IMR-90 (cell line): ENCODE results near the gene ELMO1. TPM values are rescaled to one million over a fixed set of nuclear protein-coding genes. Genes with fewer than 3 reads are reported as not detected.

Experiments used
- ATAC-seq: fragments of 200-7000 bp; cut with Tn5 transposase; 2 replicates; pipeline ENCODE4 v1.9.1; 2020; ENCODE audit warnings: low read depth, mild to moderate bottlenecking, moderate library complexity
- BruUV-seq: library from RNA; stranded (reverse); fragments of 400-500 nt; replicated peaks from 2 replicates; lab custom pipeline; 2021; lab: Mats Ljungman, UMichigan
- CTCF ChIA-PET: fragments of 300-600 bp; formaldehyde crosslinking; extraction: SDS; loops from one replicate; lab custom pipeline; 2021; ENCODE audit warnings: antibody characterized with exemption; lab: Yijun Ruan, JAX
- POLR2A ChIA-PET: fragments of 300-600 bp; sonication (Branson Sonifier 250); formaldehyde crosslinking; loops from one replicate; lab custom pipeline; 2022; ENCODE audit warnings: antibody characterized with exemption; ENCODE audit not compliant: unreplicated experiment; lab: Charles Lee
- DNase-seq: peaks from one replicate; pipeline ENCODE4 v3.0.0; 2013
- H2AFZ ChIP-seq: replicated peaks from 2 replicates; pipeline ENCODE3; 2013; ENCODE audit warnings: low read length, mild to moderate bottlenecking; ENCODE audit not compliant: poor library complexity
- H2AK5ac ChIP-seq: 2 replicates; pipeline ENCODE4 v1.6.1; 2013; ENCODE audit warnings: low read depth, low read length, inconsistent platforms
- H2AK9ac ChIP-seq: replicated peaks from 2 replicates; pipeline ENCODE3; 2013; ENCODE audit warnings: mild to moderate bottlenecking, low read depth, low read length, moderate library complexity; ENCODE audit not compliant: poor library complexity
- H2BK120ac ChIP-seq: 2 replicates; pipeline ENCODE4 v1.6.1; 2013; ENCODE audit warnings: low read depth, low read length, inconsistent platforms
- H2BK15ac ChIP-seq: 3 replicates; pipeline ENCODE4 v1.6.1; 2013; ENCODE audit warnings: low read depth, low read length, inconsistent platforms
- H2BK20ac ChIP-seq: 2 replicates; pipeline ENCODE4 v1.6.1; 2013; ENCODE audit warnings: low read depth, mild to moderate bottlenecking, inconsistent platforms, low read length, moderate library complexity
- H2BK5ac ChIP-seq: 2 replicates; pipeline ENCODE4 v1.6.1; 2013; ENCODE audit warnings: mild to moderate bottlenecking, low read depth, low read length, inconsistent platforms; ENCODE audit not compliant: poor library complexity, severe bottlenecking
- H3K14ac ChIP-seq: replicated peaks from 2 replicates; pipeline ENCODE4 v1.6.1; 2013; ENCODE audit warnings: low read depth, low read length, inconsistent platforms
- H3K18ac ChIP-seq: 2 replicates; pipeline ENCODE4 v1.6.1; 2013; ENCODE audit warnings: low read depth, low read length, control low read depth
- H3K23ac ChIP-seq: 2 replicates; pipeline ENCODE4 v1.6.1; 2013; ENCODE audit warnings: low read depth, low read length, inconsistent platforms
- H3K27ac ChIP-seq: 2 replicates; pipeline ENCODE4 v1.5.1; 2013; ENCODE audit warnings: mild to moderate bottlenecking, control low read depth, low read length; ENCODE audit not compliant: insufficient read depth
- H3K27me3 ChIP-seq: 2 replicates; pipeline ENCODE4 v1.6.1; 2013; ENCODE audit warnings: low read length; ENCODE audit not compliant: control insufficient read depth, insufficient read depth
- H3K36me3 ChIP-seq: 2 replicates; pipeline ENCODE4 v1.6.1; 2013; ENCODE audit warnings: low read length, mixed read lengths; ENCODE audit not compliant: control insufficient read depth, insufficient read depth
- H3K4ac ChIP-seq: 2 replicates; pipeline ENCODE4 v1.6.1; 2013; ENCODE audit warnings: low read depth, low read length, inconsistent platforms
- H3K4me1 ChIP-seq: 2 replicates; pipeline ENCODE4 v1.6.1; 2013; ENCODE audit warnings: low read length, mixed read lengths; ENCODE audit not compliant: control insufficient read depth, insufficient read depth
- H3K4me2 ChIP-seq: 2 replicates; pipeline ENCODE4 v1.6.1; 2013; ENCODE audit warnings: low read depth, mild to moderate bottlenecking, control low read depth, low read length, moderate library complexity
- H3K4me3 ChIP-seq: 2 replicates; pipeline ENCODE4 v1.5.1; 2013; ENCODE audit warnings: low read depth, mild to moderate bottlenecking, control low read depth, low read length, moderate library complexity; ENCODE audit not compliant: insufficient read depth
- H3K56ac ChIP-seq: 2 replicates; pipeline ENCODE4 v1.6.1; 2013; ENCODE audit warnings: low read length, inconsistent platforms; ENCODE audit not compliant: insufficient read depth; ENCODE audit errors: extremely low read depth
- H3K79me1 ChIP-seq, 2 experiments: 2 replicates each; pipeline ENCODE4 v1.6.1; 2013; ENCODE audit warnings: low read length in 2 of 2, inconsistent platforms in 1 of 2, low read depth in 1 of 2
- H3K9ac ChIP-seq: 2 replicates; pipeline ENCODE4 v1.6.1; 2013; ENCODE audit warnings: low read depth, low read length, control low read depth
- H3K9me1 ChIP-seq: 2 replicates; pipeline ENCODE4 v1.6.1; 2013; ENCODE audit warnings: low read length, inconsistent platforms; ENCODE audit not compliant: insufficient read depth
- H3K9me3 ChIP-seq: 2 replicates; pipeline ENCODE4 v1.6.1; 2013; ENCODE audit warnings: low read length; ENCODE audit not compliant: control insufficient read depth, insufficient read depth
- H4K20me1 ChIP-seq: 2 replicates; pipeline ENCODE4 v1.6.1; 2013; ENCODE audit warnings: low read length, inconsistent platforms; ENCODE audit not compliant: insufficient read depth
- H4K5ac ChIP-seq: 2 replicates; pipeline ENCODE4 v1.6.1; 2013; ENCODE audit warnings: mild to moderate bottlenecking, low read depth, low read length, control low read depth
- H4K8ac ChIP-seq, 2 experiments: 2 replicates each; pipeline ENCODE4 v1.6.1; 2013; ENCODE audit warnings: low read depth in 2 of 2, low read length in 2 of 2, control low read depth in 1 of 2, inconsistent platforms in 1 of 2
- H4K91ac ChIP-seq: 2 replicates; pipeline ENCODE4 v1.6.1; 2013; ENCODE audit warnings: low read depth, low read length, inconsistent platforms; ENCODE audit not compliant: insufficient read depth
- BHLHE40 ChIP-seq: fragments of 150-350 bp; IDR thresholded peaks from 2 replicates; pipeline ENCODE4 v1.6.1; 2016; ENCODE audit warnings: mild to moderate bottlenecking, low read depth, low read length
- CEBPB ChIP-seq: IDR thresholded peaks from 2 replicates; pipeline ENCODE4 v1.6.1; 2012; ENCODE audit warnings: low read depth, low read length, improper control_type of control experiment
- CHD1 ChIP-seq: IDR thresholded peaks from 2 replicates; pipeline ENCODE4 v1.6.1; 2012; ENCODE audit warnings: low read depth, low read length, improper control_type of control experiment
- CTCF ChIP-seq: conservative IDR thresholded peaks from 2 replicates; pipeline ENCODE4 v1.5.1; 2012; ENCODE audit warnings: mild to moderate bottlenecking, low read depth, low read length, improper control_type of control experiment
- FOS ChIP-seq: fragments of 150-350 bp; IDR thresholded peaks from 2 replicates; pipeline ENCODE4 v1.6.1; 2016; ENCODE audit warnings: low read depth, low read length
- MAFK ChIP-seq: IDR thresholded peaks from 2 replicates; pipeline ENCODE4 v1.6.1; 2012; ENCODE audit warnings: low read depth, low read length, improper control_type of control experiment
- MAZ ChIP-seq: IDR thresholded peaks from 2 replicates; pipeline ENCODE4 v1.6.1; 2012; ENCODE audit warnings: low read depth, mild to moderate bottlenecking, low read length, improper control_type of control experiment, moderate library complexity, borderline replicate concordance
- MXI1 ChIP-seq: IDR thresholded peaks from 2 replicates; pipeline ENCODE4 v1.6.1; 2012; ENCODE audit warnings: low read depth, mild to moderate bottlenecking, low read length, moderate library complexity, borderline replicate concordance
- NFE2L2 ChIP-seq: fragments of 150-350 bp; IDR thresholded peaks from 2 replicates; pipeline ENCODE4 v1.6.1; 2016; ENCODE audit warnings: low read depth, mild to moderate bottlenecking, low read length
- RAD21 ChIP-seq: IDR thresholded peaks from 2 replicates; pipeline ENCODE4 v1.6.1; 2012; ENCODE audit warnings: low read length, improper control_type of control experiment
- RCOR1 ChIP-seq: IDR thresholded peaks from 2 replicates; pipeline ENCODE4 v1.6.1; 2012; ENCODE audit warnings: mild to moderate bottlenecking, low read length, improper control_type of control experiment; ENCODE audit not compliant: insufficient replicate concordance
- SMC3 ChIP-seq: fragments of 150-350 bp; IDR thresholded peaks from 2 replicates; pipeline ENCODE4 v1.6.1; 2016; ENCODE audit warnings: low read depth, mild to moderate bottlenecking, antibody characterized with exemption, low read length, moderate library complexity
- WGBS, 2 experiments: methylation state at CpG; one replicate each; pipeline versions ENCODE4 v1.1.5 to v1.1.7; 2013; ENCODE audit warnings: missing lambda C conversion rate in 2 of 2; ENCODE audit not compliant: insufficient read length in 1 of 2; ENCODE audit errors: extremely low coverage in 2 of 2; 5-methylcytosine and 5-hydroxymethylcytosine counted together
- dilution Hi-C: fragments of 300-500 bp; cut with HindIII; formaldehyde crosslinking; loops from one replicate; pipeline ENCODE4 v1.14.3; 2018; ENCODE audit warnings: low sequenced_read_pairs; ENCODE audit not compliant: unreplicated experiment
- in situ Hi-C: fragments of 300-500 bp; cut with MboI; formaldehyde crosslinking; loops from 3 replicates; pipeline ENCODE4 v1.14.3; 2019; ENCODE audit warnings: low sequenced_read_pairs, inconsistent platforms, mixed read lengths
- intact Hi-C: fragments of 100-400 bp; cut with micrococcal nuclease; formaldehyde crosslinking; loops from 2 replicates; pipeline ENCODE4 v1.10.0; 2022
- polyA plus RNA-seq, 3 experiments: library from polyadenylated mRNA; depleted of rRNA; stranded (reverse); fragments of >200 nt; gene quantifications; 2 replicates each; pipeline ENCODE4 v1.2.3, GENCODE V29; 2012; ENCODE audit warnings: low replicate concordance in 1 of 3
- total RNA-seq: library from RNA; depleted of rRNA; stranded (reverse); fragments of >200 nt; gene quantifications from 2 replicates; pipeline ENCODE4 v1.2.3, GENCODE V29; 2012
- TF ChIP-seq, protein P1 (sequence below): fragments of 150-350 bp; IDR thresholded peaks from 2 replicates; pipeline ENCODE4 v1.6.1; 2016; ENCODE audit warnings: low read depth, mild to moderate bottlenecking, low read length, moderate library complexity, borderline replicate concordance
- TF ChIP-seq, protein P2 (sequence below): fragments of 150-350 bp; IDR thresholded peaks from 2 replicates; pipeline ENCODE4 v1.6.1; 2017; ENCODE audit warnings: mild to moderate bottlenecking, antibody characterized with exemption, low read length, low read depth

ELMO1 gene
- total and polyA plus RNA-seq, 2 of the 4 experiments (the other 2 are of a cell fraction): 0.03 TPM; not detected in 1

DNA sequence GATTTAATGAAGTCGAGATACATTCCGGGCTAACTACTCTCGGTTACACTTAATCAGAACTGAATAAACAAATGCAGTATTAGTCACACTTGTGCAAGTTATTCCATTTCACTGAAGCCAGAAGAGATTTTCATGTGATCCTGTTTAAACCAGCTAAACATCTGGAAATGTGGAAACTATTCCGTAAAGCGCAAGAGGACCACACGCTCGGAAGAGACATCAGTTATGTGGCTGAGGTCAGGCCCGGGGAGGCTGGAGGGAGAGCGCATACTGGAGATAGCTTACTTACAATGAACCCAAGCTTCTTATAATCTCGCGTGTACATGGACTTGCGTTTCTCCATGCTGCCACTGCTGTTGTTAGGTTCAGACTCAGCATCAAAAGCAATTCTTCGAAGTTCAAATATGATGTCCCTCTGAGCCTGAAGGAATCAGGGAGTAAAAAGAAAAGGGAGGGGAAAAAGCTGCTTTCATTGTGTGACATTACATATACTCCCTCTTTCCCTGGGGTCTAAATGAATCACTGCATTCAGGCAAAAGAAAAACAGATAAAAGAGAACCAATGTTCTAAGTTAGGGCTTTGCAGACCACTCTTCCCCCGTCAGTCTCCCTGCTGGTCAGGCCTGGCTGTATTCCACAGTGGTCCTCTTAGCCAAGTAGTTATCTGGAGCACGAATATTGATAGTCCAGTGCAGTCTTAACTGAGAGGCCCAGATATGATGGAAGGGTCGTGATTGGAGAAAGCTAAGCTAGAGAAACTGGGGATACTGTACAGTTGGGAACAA is 237.4 kb downstream of the ELMO1 start:
- no peak overlapping the region for H3K14ac ChIP-seq
- H2BK120ac ChIP-seq: no peak overlapping the region
- H3K4me2 ChIP-seq: peak overlapping the region; percentile 4
- H3K4me1 ChIP-seq: peaks cover 2% of the 10 kb centered on the region; the same call in 1 of the 2 replicates
- H3K36me3 ChIP-seq: no peaks in the 10 kb centered on the region
- no peaks in the 10 kb centered on the region for H3K9me3 ChIP-seq
- H3K79me1 ChIP-seq: no peaks in the 10 kb centered on the region
- no peak overlapping the region for H4K8ac ChIP-seq
- H2AK9ac ChIP-seq: no peak overlapping the region
- no peaks in the 10 kb centered on the region for H4K20me1 ChIP-seq
- no peak overlapping the region for H4K91ac ChIP-seq
- BruUV-seq: no TSS peak
- H3K4ac ChIP-seq: no peak overlapping the region
- no peak overlapping the region for H2BK20ac ChIP-seq
- DNase-seq (peak; percentile 37), ATAC-seq (peak; percentile 80)
- H2BK5ac ChIP-seq: no peak overlapping the region
- no peak overlapping the region for H3K4me3 ChIP-seq
- dilution Hi-C loops: no loop called here
- no peak overlapping the region for H4K5ac ChIP-seq
- H2AFZ ChIP-seq: peak overlapping the region; percentile 75
- no peak overlapping the region for H3K9ac ChIP-seq
- H3K23ac ChIP-seq: no peak overlapping the region
- ChIA-PET POLR2A (no interaction called here), CTCF (interaction anchor here (0.7 to 1.0 kb wide), 2 partner anchors 13 to 16 kb away, joined by 3 read pairs; no protein-coding TSS in a partner anchor)
- no peak overlapping the region for H2AK5ac ChIP-seq
- no peak overlapping the region for H3K18ac ChIP-seq
- H3K56ac ChIP-seq: no peak overlapping the region
- H3K27me3 ChIP-seq: no peaks in the 10 kb centered on the region
- no peak overlapping the region for H2BK15ac ChIP-seq
- no peaks in the 10 kb centered on the region; the same call in 1 of the 2 replicates for H3K9me1 ChIP-seq
- in situ Hi-C loops: loop anchor here (25.0 kb wide), 1 partner anchor 626 kb away; the partner anchor contains the start of gene NME8
- WGBS, 2 experiments: 60% methylated on average over 1 of the region's 16 CpGs; no CpG with 5 or more reads in 1 of the 2 experiments
- H3K27ac ChIP-seq: no peak overlapping the region
- intact Hi-C loops: no loop called here
- no peak for TF ChIP-seq RCOR1
- TF ChIP-seq, protein P1, sequence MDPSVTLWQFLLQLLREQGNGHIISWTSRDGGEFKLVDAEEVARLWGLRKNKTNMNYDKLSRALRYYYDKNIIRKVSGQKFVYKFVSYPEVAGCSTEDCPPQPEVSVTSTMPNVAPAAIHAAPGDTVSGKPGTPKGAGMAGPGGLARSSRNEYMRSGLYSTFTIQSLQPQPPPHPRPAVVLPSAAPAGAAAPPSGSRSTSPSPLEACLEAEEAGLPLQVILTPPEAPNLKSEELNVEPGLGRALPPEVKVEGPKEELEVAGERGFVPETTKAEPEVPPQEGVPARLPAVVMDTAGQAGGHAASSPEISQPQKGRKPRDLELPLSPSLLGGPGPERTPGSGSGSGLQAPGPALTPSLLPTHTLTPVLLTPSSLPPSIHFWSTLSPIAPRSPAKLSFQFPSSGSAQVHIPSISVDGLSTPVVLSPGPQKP: no peak
- no peak for TF ChIP-seq RAD21
- no peak for TF ChIP-seq CHD1
- TF ChIP-seq, protein P2, sequence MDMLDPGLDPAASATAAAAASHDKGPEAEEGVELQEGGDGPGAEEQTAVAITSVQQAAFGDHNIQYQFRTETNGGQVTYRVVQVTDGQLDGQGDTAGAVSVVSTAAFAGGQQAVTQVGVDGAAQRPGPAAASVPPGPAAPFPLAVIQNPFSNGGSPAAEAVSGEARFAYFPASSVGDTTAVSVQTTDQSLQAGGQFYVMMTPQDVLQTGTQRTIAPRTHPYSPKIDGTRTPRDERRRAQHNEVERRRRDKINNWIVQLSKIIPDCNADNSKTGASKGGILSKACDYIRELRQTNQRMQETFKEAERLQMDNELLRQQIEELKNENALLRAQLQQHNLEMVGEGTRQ: no peak
- TF ChIP-seq CTCF: no peak
- TF ChIP-seq MAFK: no peak
- TF ChIP-seq FOS: no peak; the same call in 1 of the 2 replicates
- TF ChIP-seq BHLHE40: no peak
- TF ChIP-seq MAZ: no peak
- TF ChIP-seq MXI1: no peak
- no peak for TF ChIP-seq SMC3
- no peak for TF ChIP-seq CEBPB
- no peak for TF ChIP-seq NFE2L2
